GM18873 (cell line): Measurements from ENCODE around the gene CACNA1E.

Source experiments
- ATAC-seq: cut with Tn5 transposase; IDR thresholded peaks from one replicate; pipeline ENCODE4 v1.9.1; 2021; ENCODE audit warnings: mild to moderate bottlenecking, moderate library complexity, moderate number of reproducible peaks; ENCODE audit not compliant: unreplicated experiment, low FRiP score

Gene CACNA1E

GRCh38 chr1:181743878-181744312, 260.6 kb downstream of the CACNA1E start:
- ATAC-seq = no peak

- no peak for ATAC-seq
Measured at GRCh38 chr1:181746224-181746623, 262.9 kb downstream of the CACNA1E start.

GRCh38 chr1:181748013-181748412, 264.7 kb downstream of the CACNA1E start:
- no peak for ATAC-seq

GRCh38 chr1:181754103-181754502, 270.8 kb downstream of the CACNA1E start:
- ATAC-seq = no peak

- no peak for ATAC-seq
Measured at GRCh38 chr1:181759481-181759880, 276.2 kb downstream of the CACNA1E start.

- ATAC-seq = no peak
Measured at GRCh38 chr1:181763736-181764135, 280.4 kb downstream of the CACNA1E start.

GRCh38 chr1:181765451-181766026, 282.2 kb downstream of the CACNA1E start:
- no peak for ATAC-seq

- ATAC-seq = no peak
Measured at GRCh38 chr1:181767001-181767708, 283.8 kb downstream of the CACNA1E start.

- no peak for ATAC-seq
Measured at GRCh38 chr1:181768211-181768929, 285.1 kb downstream of the CACNA1E start.

GRCh38 chr1:181768930-181769280, 285.6 kb downstream of the CACNA1E start:
- no peak for ATAC-seq

- no peak for ATAC-seq
Measured at GRCh38 chr1:181769846-181770245, 286.5 kb downstream of the CACNA1E start.

- no peak for ATAC-seq
Measured at GRCh38 chr1:181772714-181773113, 289.4 kb downstream of the CACNA1E start.

GRCh38 chr1:181776044-181776443, 292.7 kb downstream of the CACNA1E start:
- ATAC-seq = no peak

GRCh38 chr1:181777286-181777685, 294.0 kb downstream of the CACNA1E start:
- ATAC-seq = no peak

- no peak for ATAC-seq
Measured at GRCh38 chr1:181777812-181778211, 294.5 kb downstream of the CACNA1E start.

GRCh38 chr1:181778640-181779260, 295.4 kb downstream of the CACNA1E start:
- no peak for ATAC-seq

- no peak for ATAC-seq
Measured at GRCh38 chr1:181779343-181779742, 296.0 kb downstream of the CACNA1E start.

- ATAC-seq = no peak
Measured at GRCh38 chr1:181783208-181783607, 299.9 kb downstream of the CACNA1E start.

GRCh38 chr1:181784039-181784683, 300.8 kb downstream of the CACNA1E start:
- ATAC-seq = no peak

GRCh38 chr1:181789395-181789794, 306.1 kb downstream of the CACNA1E start:
- no peak for ATAC-seq

- ATAC-seq = no peak
Measured at GRCh38 chr1:181791721-181792120, 308.4 kb downstream of the CACNA1E start.
